ENCODE measurements around the gene ILF3.

ILF3 gene

DNA sequence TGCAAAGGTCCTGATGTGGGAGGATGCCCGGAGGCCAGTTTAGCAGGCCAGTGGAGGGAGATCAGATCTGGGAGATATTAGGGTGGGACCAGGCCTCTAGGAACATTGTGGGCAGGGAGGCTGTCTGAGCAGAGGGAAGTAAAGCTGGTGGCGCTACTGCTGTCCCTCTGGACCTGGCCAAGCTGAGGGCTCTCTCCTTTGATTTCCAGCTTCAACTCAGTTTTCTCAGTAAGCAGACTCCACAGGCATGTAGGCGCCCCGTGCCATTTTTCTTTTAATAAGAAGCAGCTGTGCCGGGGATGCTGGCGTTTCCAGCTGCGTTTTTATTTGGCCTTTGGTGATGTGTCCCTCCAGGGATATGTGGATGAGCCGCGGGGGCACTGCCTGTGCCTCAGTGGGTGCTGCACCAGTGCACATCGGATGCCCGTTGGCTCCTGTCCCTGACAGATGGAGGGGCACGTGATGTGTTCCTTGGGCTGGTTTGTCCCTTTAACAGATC, 70.5 kb downstream of the ILF3 start:
- H3K27me3 ChIP-seq (ENCODE audit: control insufficient read depth, low read length), result no peaks in the 10 kb centered on the region
- H3K9me2 ChIP-seq (replicated peaks; ENCODE audit: control insufficient read depth, low read length), result no peaks in the 10 kb centered on the region
- H3K27ac ChIP-seq (ENCODE audit: low read depth, low read length), result no peak overlapping the region
- H3K4me3 ChIP-seq (ENCODE audit: low read length), result no peak overlapping the region
- peaks cover 14% of the 10 kb centered on the region for H3K36me3 ChIP-seq (ENCODE audit: control insufficient read depth, low read length)
- H3K79me2 ChIP-seq (ENCODE audit: control insufficient read depth, low read length), result peaks cover 99% of the 10 kb centered on the region
- no peak for TF ChIP-seq EZH2phosphoT487 (IDR thresholded peaks at IDR 0.05; ENCODE audit: borderline replicate concordance, low read length)
- TF ChIP-seq, protein P1, sequence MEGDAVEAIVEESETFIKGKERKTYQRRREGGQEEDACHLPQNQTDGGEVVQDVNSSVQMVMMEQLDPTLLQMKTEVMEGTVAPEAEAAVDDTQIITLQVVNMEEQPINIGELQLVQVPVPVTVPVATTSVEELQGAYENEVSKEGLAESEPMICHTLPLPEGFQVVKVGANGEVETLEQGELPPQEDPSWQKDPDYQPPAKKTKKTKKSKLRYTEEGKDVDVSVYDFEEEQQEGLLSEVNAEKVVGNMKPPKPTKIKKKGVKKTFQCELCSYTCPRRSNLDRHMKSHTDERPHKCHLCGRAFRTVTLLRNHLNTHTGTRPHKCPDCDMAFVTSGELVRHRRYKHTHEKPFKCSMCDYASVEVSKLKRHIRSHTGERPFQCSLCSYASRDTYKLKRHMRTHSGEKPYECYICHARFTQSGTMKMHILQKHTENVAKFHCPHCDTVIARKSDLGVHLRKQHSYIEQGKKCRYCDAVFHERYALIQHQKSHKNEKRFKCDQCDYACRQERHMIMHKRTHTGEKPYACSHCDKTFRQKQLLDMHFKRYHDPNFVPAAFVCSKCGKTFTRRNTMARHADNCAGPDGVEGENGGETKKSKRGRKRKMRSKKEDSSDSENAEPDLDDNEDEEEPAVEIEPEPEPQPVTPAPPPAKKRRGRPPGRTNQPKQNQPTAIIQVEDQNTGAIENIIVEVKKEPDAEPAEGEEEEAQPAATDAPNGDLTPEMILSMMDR (IDR thresholded peaks at IDR 0.05; ENCODE audit: low read depth, low read length, poor library complexity, severe bottlenecking), result no peak
- H3K9me3 ChIP-seq (ENCODE audit: control insufficient read depth, insufficient read depth, low read length), result no peaks in the 10 kb centered on the region
- H4K20me1 ChIP-seq (ENCODE audit: control insufficient read depth, insufficient read depth, low read depth, low read length), result peaks cover 20% of the 10 kb centered on the region
- no peaks in the 10 kb centered on the region for H3F3A ChIP-seq (ENCODE audit: control insufficient read depth, insufficient read depth)
- H3K4me2 ChIP-seq (ENCODE audit: low read length), result no peak overlapping the region
- peaks cover 15% of the 10 kb centered on the region for H3K4me1 ChIP-seq (ENCODE audit: control insufficient read depth, low read length)

DNA sequence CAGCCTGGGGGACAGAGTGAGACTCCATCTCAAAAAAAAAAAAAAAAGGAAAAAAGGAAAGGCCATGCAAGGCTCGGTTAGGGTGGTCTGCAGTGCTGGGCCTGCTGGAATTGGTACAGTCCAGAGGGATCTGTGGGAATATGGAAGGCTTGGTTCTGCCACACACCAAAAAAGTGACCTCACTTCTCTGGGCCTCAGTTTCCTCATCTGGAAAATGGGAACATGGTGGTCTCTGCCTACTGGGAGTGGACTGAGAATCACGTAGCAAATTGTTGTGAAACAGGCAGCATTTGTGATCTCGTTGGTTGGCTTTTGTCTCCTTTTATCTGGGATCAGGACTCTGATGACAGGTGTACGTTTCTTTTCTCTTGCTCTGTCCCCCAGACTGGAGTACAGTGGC, 71.3 kb downstream of the ILF3 start:
- no peak overlapping the region for H3K4me2 ChIP-seq (ENCODE audit: low read length)
- H3K9me3 ChIP-seq (ENCODE audit: control insufficient read depth, insufficient read depth, low read length), result no peaks in the 10 kb centered on the region
- H4K20me1 ChIP-seq (ENCODE audit: control insufficient read depth, insufficient read depth, low read depth, low read length), result peaks cover 26% of the 10 kb centered on the region
- H3K27me3 ChIP-seq (ENCODE audit: control insufficient read depth, low read length), result no peaks in the 10 kb centered on the region
- peaks cover 20% of the 10 kb centered on the region for H3K4me1 ChIP-seq (ENCODE audit: control insufficient read depth, low read length)
- no peak for TF ChIP-seq EZH2phosphoT487 (IDR thresholded peaks at IDR 0.05; ENCODE audit: borderline replicate concordance, low read length)
- TF ChIP-seq, protein P1 (IDR thresholded peaks at IDR 0.05; ENCODE audit: low read depth, low read length, poor library complexity, severe bottlenecking), result no peak
- no peaks in the 10 kb centered on the region for H3F3A ChIP-seq (ENCODE audit: control insufficient read depth, insufficient read depth)
- peaks cover 12% of the 10 kb centered on the region for H3K36me3 ChIP-seq (ENCODE audit: control insufficient read depth, low read length)
- no peaks in the 10 kb centered on the region for H3K9me2 ChIP-seq (replicated peaks; ENCODE audit: control insufficient read depth, low read length)
- H3K27ac ChIP-seq (ENCODE audit: low read depth, low read length), result no peak overlapping the region
- peaks cover 99% of the 10 kb centered on the region for H3K79me2 ChIP-seq (ENCODE audit: control insufficient read depth, low read length)
- H3K4me3 ChIP-seq (ENCODE audit: low read length), result no peak overlapping the region

DNA sequence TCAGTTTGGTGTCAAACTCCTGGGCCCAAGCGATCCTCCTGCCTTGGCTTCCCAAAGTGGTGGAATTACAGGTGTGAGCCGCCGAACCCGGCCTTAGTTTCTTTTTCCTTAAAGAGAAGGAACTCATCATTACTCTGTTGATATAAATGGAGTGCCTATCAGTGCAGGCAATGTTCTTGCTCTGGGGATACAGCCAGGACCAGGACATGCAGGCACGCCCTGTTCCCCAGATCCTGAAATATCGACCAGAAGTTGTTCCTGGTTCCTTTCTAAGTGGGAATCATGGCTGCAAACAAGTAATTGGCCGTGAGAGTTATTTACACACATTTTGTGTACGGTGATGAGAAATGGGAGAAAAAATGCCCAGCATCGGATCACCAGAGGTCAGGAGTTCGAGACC, 72.1 kb downstream of the ILF3 start:
- Histone ChIP-seq H3K9me3 (ENCODE audit: control insufficient read depth, insufficient read depth, low read length) (no peaks in the 10 kb centered on the region), H3K27me3 (ENCODE audit: control insufficient read depth, low read length) (no peaks in the 10 kb centered on the region), H3K36me3 (ENCODE audit: control insufficient read depth, low read length) (peaks cover 9% of the 10 kb centered on the region; the same call in 1 of the 2 replicates), H3K79me2 (ENCODE audit: control insufficient read depth, low read length) (peaks cover 99% of the 10 kb centered on the region), H3K4me3 (ENCODE audit: low read length) (no peak overlapping the region), H3K4me1 (ENCODE audit: control insufficient read depth, low read length) (peaks cover 28% of the 10 kb centered on the region), H4K20me1 (ENCODE audit: control insufficient read depth, insufficient read depth, low read depth, low read length) (peaks cover 28% of the 10 kb centered on the region), H3F3A (ENCODE audit: control insufficient read depth, insufficient read depth) (no peaks in the 10 kb centered on the region), H3K27ac (ENCODE audit: low read depth, low read length) (no peak overlapping the region), H3K9me2 (replicated peaks; ENCODE audit: control insufficient read depth, low read length) (no peaks in the 10 kb centered on the region), H3K4me2 (ENCODE audit: low read length) (no peak overlapping the region)
- TF ChIP-seq, protein P1 (IDR thresholded peaks at IDR 0.05; ENCODE audit: low read depth, low read length, poor library complexity, severe bottlenecking), result no peak
- TF ChIP-seq EZH2phosphoT487 (IDR thresholded peaks at IDR 0.05; ENCODE audit: borderline replicate concordance, low read length), result no peak
